NB4 (cell line): ENCODE data around the gene SDR39U1.

Experiments
- DNase-seq: peaks from one replicate; pipeline ENCODE4 v3.0.0; 2010; ENCODE audit warnings: low read depth
- H3K4me3 ChIP-seq: one replicate; pipeline ENCODE4 v1.5.1; 2011; ENCODE audit warnings: mild to moderate bottlenecking, low read depth, low read length, moderate library complexity
- CTCF ChIP-seq: IDR thresholded peaks from one replicate; pipeline ENCODE4 v1.5.1; 2012; ENCODE audit warnings: low read depth, low read length
- MAX ChIP-seq: IDR thresholded peaks from 2 replicates; pipeline ENCODE4 v1.6.1; 2011; ENCODE audit warnings: low read depth, low read length
- MYC ChIP-seq: IDR thresholded peaks from 2 replicates; pipeline ENCODE4 v1.6.1; 2011; ENCODE audit warnings: low read depth, low read length
- POLR2A ChIP-seq: IDR thresholded peaks from 2 replicates; pipeline ENCODE4 v1.6.1; 2011; ENCODE audit warnings: mild to moderate bottlenecking; ENCODE audit not compliant: insufficient read length; ENCODE audit errors: extremely low read depth

The SDR39U1 gene

GRCh38 chr14:24439257-24439656, 3.3 kb downstream of the SDR39U1 start:
- H3K4me3 ChIP-seq, result no peak overlapping the region
- TF ChIP-seq MAX (no peak), CTCF (no peak), MYC (no peak), POLR2A (no peak)

GRCh38 chr14:24438223-24439097, 4.1 kb downstream of the SDR39U1 start:
- DNase-seq, result no peak
- TF ChIP-seq CTCF (no peak), MAX (no peak), POLR2A (no peak), MYC (no peak)
- H3K4me3 ChIP-seq, result no peak overlapping the region

More at GRCh38 chr14:24439257-24439656, 3.3 kb downstream of the SDR39U1 start:
- no peak for DNase-seq

- TF ChIP-seq CTCF, result no peak
- TF ChIP-seq MYC, result no peak
- no peak for TF ChIP-seq MAX
- TF ChIP-seq POLR2A, result no peak
- no peak for DNase-seq
- H3K4me3 ChIP-seq, result no peak overlapping the region
Measured at GRCh38 chr14:24437736-24438067, 4.9 kb downstream of the SDR39U1 start.

GRCh38 chr14:24437020-24437735, 5.4 kb downstream of the SDR39U1 start:
- no peak overlapping the region for H3K4me3 ChIP-seq
- DNase-seq, result no peak
- TF ChIP-seq MYC (no peak), MAX (no peak), POLR2A (no peak), CTCF (no peak)

- no peak for TF ChIP-seq MYC
- TF ChIP-seq MAX, result peak; percentile 58
- no peak for TF ChIP-seq POLR2A
- TF ChIP-seq CTCF, result peak; percentile 66
- H3K4me3 ChIP-seq, result no peak overlapping the region
- peak; percentile 77 for DNase-seq
Measured at GRCh38 chr14:24436355-24437019, 6.1 kb downstream of the SDR39U1 start.
